Erythroblast (primary cell): ENCODE data around the gene DSCAM.

Experiments used
- GATA1 ChIP-seq: IDR thresholded peaks from 2 replicates; pipeline ENCODE4 v1.6.1; 2011; ENCODE audit warnings: low read depth, mild to moderate bottlenecking, control low read depth, low read length, moderate library complexity
- POLR2A ChIP-seq: IDR thresholded peaks from 2 replicates; pipeline ENCODE4 v1.6.1; 2011; ENCODE audit warnings: mild to moderate bottlenecking, low read length

DNA sequence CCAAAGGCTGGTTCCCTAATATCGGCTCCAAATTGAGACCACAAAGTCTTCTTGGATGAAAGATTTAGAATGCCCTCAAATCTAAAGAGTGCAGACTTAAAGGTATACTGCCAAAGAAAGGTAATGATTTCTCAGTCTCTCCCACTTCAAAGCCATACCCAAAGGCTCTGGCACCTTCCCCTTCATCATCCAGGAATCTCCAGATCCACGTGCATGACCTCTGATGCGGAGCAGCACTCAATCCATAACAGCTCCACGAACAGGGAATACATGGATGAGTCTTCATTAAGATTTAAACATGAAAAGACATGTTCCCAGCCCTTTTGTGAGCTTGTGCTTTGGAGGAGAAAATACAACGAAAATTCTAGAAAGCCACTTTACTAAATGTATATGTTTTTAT lies 453.9 kb downstream of the DSCAM start:
- TF ChIP-seq POLR2A (no peak), GATA1 (no peak)
